ENCODE results near the gene PRR3.

- TF ChIP-seq CTCF (IDR thresholded peaks at IDR 0.05) (no peak), EP300 (IDR thresholded peaks at IDR 0.05) (no peak)
Measured at GRCh38 chr6:30600451-30600961, 43.4 kb downstream of the PRR3 start.

Data from stomach (tissue), 4 donors.